ENCODE results near the gene ISCA2.

Gene ISCA2

DNA sequence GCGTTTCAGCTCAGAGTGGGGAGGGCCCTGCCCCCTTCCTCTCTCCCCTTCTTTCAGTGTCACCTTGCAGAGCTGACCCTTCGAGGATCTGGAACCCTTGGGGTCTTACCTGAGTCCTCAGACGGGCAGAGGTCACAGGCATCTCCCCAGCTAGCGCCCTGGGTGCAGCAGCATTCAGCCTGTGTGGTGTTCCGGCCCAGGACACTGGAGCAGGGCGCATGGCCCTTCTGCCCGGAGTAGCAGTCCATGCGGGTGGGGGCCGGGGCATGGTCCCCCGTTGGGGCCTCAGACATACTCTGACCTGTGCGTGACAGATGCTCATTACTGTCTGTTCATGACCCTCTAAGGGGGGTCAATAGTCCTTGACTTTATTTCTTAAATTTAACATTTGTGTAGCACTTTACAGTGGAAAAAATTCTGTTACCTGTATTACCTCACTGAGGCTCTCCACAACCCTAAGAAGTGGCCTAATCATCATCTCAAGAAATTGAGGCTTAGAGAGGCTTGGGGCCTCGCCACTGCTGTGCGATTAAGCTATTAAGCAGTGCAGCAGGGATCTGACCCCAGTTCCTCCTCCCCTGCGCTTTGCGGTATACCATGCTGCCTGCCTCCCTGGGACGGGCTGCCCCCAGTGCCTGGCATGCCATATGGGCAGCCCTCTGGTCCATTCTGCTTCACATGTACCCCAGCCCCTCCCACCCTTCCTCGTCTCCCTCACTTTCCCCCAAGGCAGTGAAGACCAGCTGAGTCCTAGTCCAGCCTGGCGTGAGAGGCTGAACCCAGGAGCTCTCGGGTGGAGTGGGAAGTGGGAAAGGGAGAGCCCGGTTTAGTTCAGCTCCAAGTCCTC lies 11.5 kb downstream of the ISCA2 start:
- TF ChIP-seq, protein P1, sequence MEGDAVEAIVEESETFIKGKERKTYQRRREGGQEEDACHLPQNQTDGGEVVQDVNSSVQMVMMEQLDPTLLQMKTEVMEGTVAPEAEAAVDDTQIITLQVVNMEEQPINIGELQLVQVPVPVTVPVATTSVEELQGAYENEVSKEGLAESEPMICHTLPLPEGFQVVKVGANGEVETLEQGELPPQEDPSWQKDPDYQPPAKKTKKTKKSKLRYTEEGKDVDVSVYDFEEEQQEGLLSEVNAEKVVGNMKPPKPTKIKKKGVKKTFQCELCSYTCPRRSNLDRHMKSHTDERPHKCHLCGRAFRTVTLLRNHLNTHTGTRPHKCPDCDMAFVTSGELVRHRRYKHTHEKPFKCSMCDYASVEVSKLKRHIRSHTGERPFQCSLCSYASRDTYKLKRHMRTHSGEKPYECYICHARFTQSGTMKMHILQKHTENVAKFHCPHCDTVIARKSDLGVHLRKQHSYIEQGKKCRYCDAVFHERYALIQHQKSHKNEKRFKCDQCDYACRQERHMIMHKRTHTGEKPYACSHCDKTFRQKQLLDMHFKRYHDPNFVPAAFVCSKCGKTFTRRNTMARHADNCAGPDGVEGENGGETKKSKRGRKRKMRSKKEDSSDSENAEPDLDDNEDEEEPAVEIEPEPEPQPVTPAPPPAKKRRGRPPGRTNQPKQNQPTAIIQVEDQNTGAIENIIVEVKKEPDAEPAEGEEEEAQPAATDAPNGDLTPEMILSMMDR (IDR thresholded peaks at IDR 0.05; ENCODE audit: low read depth, low read length), result no peak
- no peak for DNase-seq
- no peaks in the 10 kb centered on the region for H3K36me3 ChIP-seq
- no peak overlapping the region for H3K4me3 ChIP-seq (ENCODE audit: low read depth, low read length)
- H3K9me3 ChIP-seq, result no peaks in the 10 kb centered on the region
- H3K27me3 ChIP-seq, result no peaks in the 10 kb centered on the region
- no peaks in the 10 kb centered on the region for H3K4me1 ChIP-seq

DNA sequence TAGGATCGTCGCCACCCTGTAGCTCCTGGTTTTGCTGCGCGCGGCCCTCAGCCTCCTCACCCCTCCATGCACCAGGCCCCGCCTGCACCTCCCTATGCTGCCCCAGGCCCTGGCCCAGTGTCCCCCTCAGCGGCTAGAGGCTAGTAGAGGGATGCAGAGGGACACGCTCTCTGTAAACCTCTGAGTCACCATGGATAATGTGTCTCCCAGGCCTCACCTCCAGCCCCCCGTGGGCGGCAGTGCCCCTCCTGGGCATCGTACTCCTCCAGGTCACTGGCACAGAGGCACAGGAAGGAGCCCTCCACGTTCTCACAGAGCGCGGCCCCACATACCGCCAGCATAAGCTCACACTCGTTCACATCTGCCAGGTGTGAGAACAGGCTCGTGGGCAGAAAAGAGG lies 12.3 kb downstream of the ISCA2 start:
- DNase-seq, result no peak
- no peaks in the 10 kb centered on the region for H3K9me3 ChIP-seq
- no peaks in the 10 kb centered on the region for H3K4me1 ChIP-seq
- H3K36me3 ChIP-seq, result no peaks in the 10 kb centered on the region
- H3K4me3 ChIP-seq (ENCODE audit: low read depth, low read length), result no peak overlapping the region
- TF ChIP-seq, protein P1 (IDR thresholded peaks at IDR 0.05; ENCODE audit: low read depth, low read length), result no peak
- H3K27me3 ChIP-seq, result no peaks in the 10 kb centered on the region

DNA sequence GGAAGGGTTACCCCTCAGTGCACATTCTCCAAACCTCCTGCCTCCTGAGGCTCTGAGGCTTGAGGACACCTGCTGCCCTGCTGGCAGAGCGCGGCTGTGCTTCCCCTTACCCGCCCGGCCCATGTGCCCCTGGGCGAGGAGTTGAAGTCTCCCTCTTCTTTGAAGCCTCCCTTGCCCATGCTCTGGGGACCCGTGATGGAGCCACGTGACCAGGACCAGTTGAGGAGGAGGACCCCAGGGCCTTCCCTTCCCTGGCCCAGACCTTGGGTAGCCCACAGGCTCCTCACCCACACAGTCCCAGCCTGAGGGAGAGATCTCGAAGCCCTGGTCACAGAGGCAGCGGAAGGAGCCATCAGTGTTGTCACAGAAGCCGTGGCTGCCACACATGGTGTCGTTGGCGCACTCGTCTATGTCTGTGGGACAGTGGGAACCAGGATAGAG lies 12.9 kb downstream of the ISCA2 start:
- H3K4me1 ChIP-seq, result no peaks in the 10 kb centered on the region
- DNase-seq, result no peak
- TF ChIP-seq, protein P1 (IDR thresholded peaks at IDR 0.05; ENCODE audit: low read depth, low read length), result no peak
- H3K36me3 ChIP-seq, result no peaks in the 10 kb centered on the region
- H3K4me3 ChIP-seq (ENCODE audit: low read depth, low read length), result no peak overlapping the region
- no peaks in the 10 kb centered on the region for H3K27me3 ChIP-seq
- no peaks in the 10 kb centered on the region for H3K9me3 ChIP-seq

DNA sequence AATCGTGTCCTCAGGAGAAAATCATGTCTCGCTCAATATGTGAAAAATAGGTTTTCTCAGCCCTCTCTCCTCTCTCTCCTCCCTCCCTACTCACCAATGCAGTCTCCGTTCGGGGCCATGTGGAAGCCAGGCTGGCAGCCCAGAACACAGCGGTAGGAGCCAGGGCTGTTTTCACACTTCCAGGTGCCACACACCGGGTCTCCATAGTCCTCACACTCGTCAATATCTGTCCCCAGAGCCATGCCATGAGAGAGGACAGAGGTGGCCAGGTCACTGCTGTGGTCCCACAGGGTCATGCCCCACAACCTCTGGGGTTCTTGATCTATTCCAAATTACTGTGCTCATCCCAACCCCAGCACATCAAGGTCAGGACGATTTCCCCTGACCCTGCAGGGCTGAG lies 13.5 kb downstream of the ISCA2 start:
- DNase-seq, result no peak
- H3K9me3 ChIP-seq, result no peaks in the 10 kb centered on the region
- no peaks in the 10 kb centered on the region for H3K4me1 ChIP-seq
- no peaks in the 10 kb centered on the region for H3K27me3 ChIP-seq
- H3K4me3 ChIP-seq (ENCODE audit: low read depth, low read length), result no peak overlapping the region
- TF ChIP-seq, protein P1 (IDR thresholded peaks at IDR 0.05; ENCODE audit: low read depth, low read length), result no peak
- H3K36me3 ChIP-seq, result no peaks in the 10 kb centered on the region

DNA sequence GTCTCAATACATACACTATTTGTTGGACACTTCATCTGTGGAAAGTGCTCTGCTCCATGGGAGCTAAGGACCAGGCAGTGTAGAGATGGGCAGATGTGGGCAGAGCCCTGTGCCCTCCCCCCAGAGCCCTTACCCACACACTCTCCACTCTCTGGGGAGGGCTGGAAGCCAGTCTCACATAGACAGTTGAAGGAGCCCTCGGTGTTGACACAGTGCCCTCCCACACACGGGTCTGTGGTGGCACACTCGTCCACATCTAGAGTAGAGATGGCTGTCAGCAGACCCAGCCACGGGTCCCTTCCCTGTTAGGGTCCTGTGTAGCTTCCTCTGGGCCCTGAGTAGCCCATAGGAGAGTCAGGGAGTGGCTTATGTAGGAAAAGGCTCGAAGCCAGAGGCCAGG lies 14.3 kb downstream of the ISCA2 start:
- no peak for DNase-seq
- H3K27me3 ChIP-seq, result no peaks in the 10 kb centered on the region
- no peak overlapping the region for H3K4me3 ChIP-seq (ENCODE audit: low read depth, low read length)
- no peaks in the 10 kb centered on the region for H3K4me1 ChIP-seq
- no peaks in the 10 kb centered on the region for H3K36me3 ChIP-seq
- TF ChIP-seq, protein P1 (IDR thresholded peaks at IDR 0.05; ENCODE audit: low read depth, low read length), result no peak
- H3K9me3 ChIP-seq, result no peaks in the 10 kb centered on the region

DNA sequence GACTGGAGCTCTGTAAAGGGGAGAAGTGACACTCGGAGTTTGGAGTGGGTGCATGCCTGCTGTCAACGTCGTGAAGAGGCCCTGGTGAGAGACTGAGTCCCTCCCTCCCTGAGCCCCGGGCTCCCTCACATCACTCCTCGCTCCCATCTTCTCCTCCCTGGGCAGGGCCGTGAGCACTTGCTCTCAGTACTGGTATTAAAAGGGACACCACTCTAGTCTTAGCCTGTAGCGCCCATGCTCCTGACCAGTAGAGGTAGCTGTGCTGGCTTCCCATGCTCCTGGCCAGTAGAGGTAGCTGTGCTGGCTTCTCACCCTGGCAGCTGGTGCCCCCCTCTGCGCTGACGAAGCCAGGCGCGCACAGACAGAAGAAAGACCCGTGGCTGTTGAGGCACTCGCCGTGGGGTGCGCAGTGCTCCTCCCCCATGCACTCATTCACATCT lies 14.7 kb downstream of the ISCA2 start:
- Histone ChIP-seq H3K4me1 (no peaks in the 10 kb centered on the region), H3K27me3 (no peaks in the 10 kb centered on the region), H3K9me3 (no peaks in the 10 kb centered on the region), H3K36me3 (no peaks in the 10 kb centered on the region), H3K4me3 (ENCODE audit: low read depth, low read length) (no peak overlapping the region)
- DNase-seq, result peak; percentile 47
- TF ChIP-seq, protein P1 (IDR thresholded peaks at IDR 0.05; ENCODE audit: low read depth, low read length), result peak; percentile 67

Data from BE2C (cell line).